Upper lobe of left lung (tissue), 4 donors: Measurements from ENCODE around the gene TAS2R1.

ENCODE experiments used
- CTCF ChIP-seq, 6 experiments: fragments of 450-650 bp in 4 of 6; fragments of 200-600 bp in 2 of 6; sonication (generic) in 2 of 6; IDR thresholded peaks; one replicate each; pipeline ENCODE4 v1.5.1; 2016 to 2019; ENCODE audit warnings: antibody characterized with exemption in 6 of 6
- POLR2A ChIP-seq, 4 donors: fragments of 450-650 bp; IDR thresholded peaks; one replicate each; pipeline ENCODE4 v1.5.1; 2016 to 2017; ENCODE audit warnings: antibody characterized with exemption in 4 of 4, mild to moderate bottlenecking in 2 of 4

GRCh38 chr5:9657819-9658218 lies 27.7 kb upstream of the TAS2R1 start:
- no peak for TF ChIP-seq CTCF (IDR thresholded peaks at IDR 0.05)
- no peak for TF ChIP-seq POLR2A (IDR thresholded peaks at IDR 0.05)
